Stimulated activated CD4-positive, alpha-beta T cell treated with anti-CD3 and anti-CD28 coated beads, Interleukin-12 subunit alpha, Interleukin-12 subunit beta, amount 100 ng/mL, for 4 hours (primary cell): ENCODE measurements around the gene ST6GALNAC3.
"Not testable (repeated sequence)": the region's sequence is repeated elsewhere in the genome, so short reads cannot be mapped to it uniquely, and the experiment has no call there.

ENCODE experiments used
- DNase-seq: peaks from one replicate; pipeline ENCODE4 v3.0.0-alpha.2; 2020

Gene ST6GALNAC3

GRCh38 chr1:76601465-76601864 lies 526.9 kb downstream of the ST6GALNAC3 start:
- no peak for DNase-seq

DNA sequence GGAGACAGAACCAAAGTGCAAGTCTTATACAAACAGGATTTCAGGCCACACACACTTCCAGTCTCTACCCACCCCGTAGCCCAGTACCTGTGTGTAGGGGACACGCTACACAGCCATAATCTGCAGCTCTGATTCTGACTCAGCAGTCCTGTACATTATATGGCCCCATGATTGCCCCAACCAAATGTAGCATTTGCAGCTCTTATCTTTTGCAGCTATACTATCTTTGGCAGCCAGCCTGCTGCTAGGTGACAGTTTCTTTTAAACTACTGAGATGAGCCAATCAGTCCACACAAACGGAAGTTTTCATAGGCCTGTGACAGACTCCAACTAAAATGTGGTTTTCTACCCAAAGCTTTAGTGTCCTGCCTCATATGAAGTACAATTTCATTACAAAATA lies 533.2 kb downstream of the ST6GALNAC3 start:
- no peak for DNase-seq

DNA sequence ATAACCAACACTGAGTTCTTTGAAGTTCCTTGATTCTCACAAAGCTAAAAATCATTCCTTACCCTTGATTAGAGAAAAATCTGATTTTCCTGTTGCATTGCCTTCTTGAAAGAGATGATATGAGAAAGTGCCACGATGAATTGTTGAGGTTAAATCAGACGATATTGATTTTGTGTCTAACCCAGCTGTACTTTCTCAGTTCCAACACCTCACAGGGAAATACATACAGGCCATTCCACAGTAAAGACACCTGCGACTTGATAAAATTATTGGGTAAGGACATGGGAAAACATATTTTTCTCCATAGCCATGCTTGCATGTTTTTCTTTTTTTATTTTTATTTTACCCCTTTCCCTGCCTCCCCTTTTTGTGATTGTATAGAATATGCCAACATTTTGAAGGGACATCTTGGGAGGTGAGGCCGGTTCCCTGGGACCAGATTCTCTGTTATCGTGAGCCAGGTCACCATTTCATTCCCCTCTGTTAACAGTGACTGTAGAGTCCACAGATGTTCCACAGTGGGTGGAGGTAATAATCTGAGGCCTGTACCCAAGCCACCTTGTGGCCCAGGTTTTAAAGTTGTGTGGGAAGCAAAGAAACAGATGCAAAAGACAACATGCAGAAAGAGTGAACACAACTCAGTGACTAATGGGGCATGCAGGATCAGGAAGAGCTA lies 537.4 kb downstream of the ST6GALNAC3 start:
- no peak for DNase-seq

DNA sequence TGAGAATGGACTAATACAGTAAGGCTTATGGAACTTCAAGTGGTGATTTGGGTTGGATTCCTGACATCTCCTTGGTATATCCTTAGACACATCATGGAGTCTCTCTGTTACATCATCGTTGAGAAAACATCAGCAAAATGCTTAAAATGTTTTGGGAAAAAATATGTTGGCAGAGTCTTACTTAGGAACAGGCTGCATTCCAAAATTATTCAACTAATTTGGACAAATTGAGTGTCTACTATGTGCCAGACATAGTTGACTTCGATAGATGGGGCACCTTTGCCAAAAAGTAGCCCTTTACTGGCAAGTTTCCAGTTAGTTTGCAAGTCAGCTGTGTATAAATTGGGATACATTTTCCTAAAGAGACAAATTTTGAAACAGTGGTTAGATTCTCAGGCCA lies 539.3 kb downstream of the ST6GALNAC3 start:
- DNase-seq, result no peak

- no peak for DNase-seq
Observed at GRCh38 chr1:76615253-76616035, 540.9 kb downstream of the ST6GALNAC3 start.

DNA sequence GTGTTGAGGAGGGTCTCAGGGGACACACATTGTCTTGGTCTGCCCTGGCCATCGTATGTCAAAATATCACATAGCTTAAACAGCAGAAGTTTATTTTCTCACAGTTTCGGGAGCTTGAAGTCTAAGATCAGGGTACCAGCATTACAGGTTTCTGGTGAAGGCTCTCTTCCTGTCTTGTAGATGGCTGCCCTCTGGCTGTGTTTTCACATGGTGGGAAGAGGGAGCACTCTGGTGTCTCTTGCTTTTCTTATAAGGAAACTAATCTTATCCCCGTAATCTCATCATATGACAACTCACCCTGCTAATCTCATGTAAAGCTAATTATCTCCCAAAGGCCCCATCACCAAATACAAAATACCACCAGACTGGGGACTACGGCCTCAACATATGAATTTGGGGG lies 545.8 kb downstream of the ST6GALNAC3 start:
- DNase-seq, result no peak

GRCh38 chr1:76622774-76623528 lies 548.4 kb downstream of the ST6GALNAC3 start:
- DNase-seq, result no peak

GRCh38 chr1:76625886-76626678 lies 551.5 kb downstream of the ST6GALNAC3 start:
- no peak for DNase-seq

- DNase-seq, result no peak
Observed at GRCh38 chr1:76627498-76627897, 553.0 kb downstream of the ST6GALNAC3 start.

GRCh38 chr1:76627901-76628300 lies 553.4 kb downstream of the ST6GALNAC3 start:
- no peak for DNase-seq

GRCh38 chr1:76632136-76632535 lies 557.6 kb downstream of the ST6GALNAC3 start:
- no peak for DNase-seq

GRCh38 chr1:76635784-76636183 lies 561.2 kb downstream of the ST6GALNAC3 start:
- no peak for DNase-seq

DNA sequence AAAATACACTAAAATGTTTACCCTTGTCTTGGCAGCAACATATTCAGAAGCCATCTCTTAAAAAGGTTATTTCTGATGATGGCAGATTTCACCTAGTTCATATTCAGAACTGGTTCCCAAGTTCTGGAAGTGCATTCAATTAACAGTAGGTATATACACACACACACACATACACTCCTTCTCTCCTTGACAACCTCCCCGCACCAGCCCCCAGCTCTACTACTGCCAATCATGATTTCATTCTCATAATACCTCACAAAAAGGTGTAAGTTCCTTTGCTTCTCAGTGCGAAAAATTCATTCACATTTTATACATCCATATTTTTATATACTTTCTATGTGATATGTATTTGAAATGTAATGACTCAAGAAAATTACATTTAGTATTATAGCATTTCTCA lies 564.6 kb downstream of the ST6GALNAC3 start:
- DNase-seq, result no peak

DNA sequence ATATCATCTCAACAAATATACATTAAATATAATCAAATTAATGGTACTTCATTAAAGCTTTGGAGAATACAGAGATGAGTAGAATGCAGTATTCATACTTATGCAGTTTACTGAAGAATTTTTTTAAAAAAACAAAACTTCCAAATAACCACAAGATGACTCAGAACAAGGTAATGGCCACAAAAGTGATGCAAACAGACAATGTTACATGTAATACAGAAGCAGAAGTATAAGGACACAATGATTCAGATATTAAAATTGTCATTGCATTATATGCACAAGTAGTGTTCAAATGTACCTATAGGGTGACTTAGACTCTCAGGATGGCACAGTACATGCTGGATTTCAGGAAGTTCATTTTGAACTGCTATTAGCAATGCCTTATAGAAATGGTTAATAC lies 565.5 kb downstream of the ST6GALNAC3 start:
- no peak for DNase-seq

- no peak for DNase-seq
Observed at GRCh38 chr1:76640723-76641122, 566.2 kb downstream of the ST6GALNAC3 start.

DNA sequence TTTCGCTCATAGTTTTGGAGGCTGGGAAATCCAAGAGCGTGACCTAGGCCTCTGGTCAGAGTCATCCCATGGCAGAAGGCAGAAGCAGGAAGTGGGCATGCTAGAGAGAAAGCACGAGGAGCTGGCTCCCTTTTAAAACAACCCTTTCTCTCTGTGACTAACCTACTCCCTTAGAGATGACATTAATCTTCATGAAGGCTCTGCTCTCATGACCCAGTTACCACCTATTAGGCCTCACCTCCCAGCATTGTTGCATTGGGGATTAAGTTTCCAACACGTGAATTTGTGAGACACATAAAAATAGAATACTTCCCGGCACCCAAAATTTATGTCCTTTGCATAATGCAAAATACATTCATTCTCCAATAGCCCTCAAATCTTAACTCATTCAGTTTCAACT lies 569.6 kb downstream of the ST6GALNAC3 start:
- DNase-seq, result no peak

- DNase-seq, result not testable (repeated sequence)
Observed at GRCh38 chr1:76652860-76653259, 578.3 kb downstream of the ST6GALNAC3 start.

GRCh38 chr1:76657623-76658022 lies 583.1 kb downstream of the ST6GALNAC3 start:
- no peak for DNase-seq

DNA sequence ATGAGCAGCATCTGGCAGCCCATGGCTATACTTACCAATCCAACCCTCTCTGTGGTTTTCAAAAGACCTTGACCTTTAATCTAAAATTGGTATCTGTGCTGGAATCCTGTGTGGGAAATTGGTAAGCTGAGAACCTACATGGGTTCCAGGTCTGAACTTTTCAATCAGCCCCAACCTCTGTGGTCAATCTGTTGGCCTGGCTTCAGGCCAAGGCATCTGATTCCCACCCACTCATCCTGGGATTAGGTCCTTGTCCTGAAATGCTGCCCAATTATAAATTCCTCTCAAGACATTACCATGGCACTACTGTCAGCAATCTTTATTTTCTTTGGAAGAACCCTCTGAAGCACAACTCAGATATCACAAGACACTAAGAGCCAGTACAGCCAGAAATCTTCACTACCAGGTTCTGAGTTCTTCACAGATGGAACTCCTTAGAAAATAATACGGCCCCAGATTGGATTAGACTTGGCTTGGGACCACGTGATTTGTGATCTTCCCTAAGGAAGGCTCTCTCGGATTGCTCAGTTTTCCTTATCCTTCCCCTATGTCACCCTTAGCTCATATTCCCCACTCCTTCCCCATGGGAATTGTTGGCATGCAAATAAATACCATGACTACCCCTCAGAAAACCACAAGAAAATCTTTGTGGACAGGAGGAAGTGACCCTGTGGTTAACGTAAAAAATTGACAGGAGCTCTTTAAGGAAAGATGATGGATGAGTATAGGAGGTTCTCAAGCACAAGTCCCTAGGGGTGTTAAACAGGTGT lies 584.8 kb downstream of the ST6GALNAC3 start:
- no peak for DNase-seq

- DNase-seq, result no peak
Observed at GRCh38 chr1:76661531-76661930, 587.0 kb downstream of the ST6GALNAC3 start.

DNA sequence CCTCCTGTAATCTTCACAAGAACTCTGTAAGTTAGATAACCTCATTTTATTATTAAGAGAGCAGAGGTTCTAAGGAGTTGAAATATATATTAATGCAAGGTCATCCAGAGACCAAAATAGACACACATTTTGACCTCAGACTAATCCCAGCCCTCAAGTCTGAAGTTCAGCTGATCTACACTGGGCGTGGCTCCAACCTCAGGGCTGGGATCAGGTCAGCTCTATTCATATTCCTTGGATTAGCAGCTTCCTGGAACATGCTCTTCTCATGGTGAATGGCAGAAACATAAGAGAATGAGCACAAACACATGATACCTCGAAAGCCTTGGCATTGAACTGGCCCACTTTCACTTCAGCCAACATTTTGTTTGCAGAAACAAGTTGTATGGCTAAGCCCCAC lies 592.0 kb downstream of the ST6GALNAC3 start:
- DNase-seq, result no peak

DNA sequence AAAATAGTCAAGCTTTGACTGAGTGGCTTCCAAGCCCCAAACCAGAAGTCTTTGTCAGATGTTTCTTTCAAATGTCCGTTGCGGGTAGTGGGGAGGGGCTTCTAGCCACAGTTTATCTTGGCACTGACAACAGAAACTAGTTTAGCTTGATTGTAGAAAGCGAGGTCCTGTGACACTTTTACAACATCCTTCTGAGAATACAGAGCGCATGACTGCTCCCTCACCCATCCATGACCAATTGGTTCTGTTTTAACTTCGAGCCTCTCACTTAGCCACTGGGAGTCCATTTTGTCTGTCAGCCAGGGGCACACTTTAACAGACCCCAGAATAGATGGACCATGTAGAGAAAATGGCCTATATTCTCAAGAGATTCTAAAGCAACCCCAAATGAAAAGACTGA lies 593.5 kb downstream of the ST6GALNAC3 start:
- DNase-seq, result no peak
